GM19035 (cell line): ENCODE measurements around the gene RPL21.
"Not testable (repeated sequence)": the region's sequence is repeated elsewhere in the genome, so short reads cannot be mapped to it uniquely, and the experiment has no call there.

ENCODE experiments used
- ATAC-seq: cut with Tn5 transposase; IDR thresholded peaks from one replicate; pipeline ENCODE4 v1.9.1; 2021; ENCODE audit not compliant: unreplicated experiment

RPL21 gene

GRCh38 chr13:27288392-27288791 is 37.0 kb downstream of the RPL21 start:
- no peak for ATAC-seq

GRCh38 chr13:27289011-27289665 is 37.8 kb downstream of the RPL21 start:
- ATAC-seq = no peak

- no peak for ATAC-seq
Observed at GRCh38 chr13:27290715-27291114, 39.4 kb downstream of the RPL21 start.

GRCh38 chr13:27291967-27292366 is 40.6 kb downstream of the RPL21 start:
- ATAC-seq = not testable (repeated sequence)

- no peak for ATAC-seq
Observed at GRCh38 chr13:27293076-27293691, 41.8 kb downstream of the RPL21 start.

- no peak for ATAC-seq
Observed at GRCh38 chr13:27293873-27294515, 42.6 kb downstream of the RPL21 start.

GRCh38 chr13:27295096-27295495 is 43.7 kb downstream of the RPL21 start:
- no peak for ATAC-seq

- no peak for ATAC-seq
Observed at GRCh38 chr13:27295660-27296059, 44.3 kb downstream of the RPL21 start.

- no peak for ATAC-seq
Observed at GRCh38 chr13:27296496-27296895, 45.1 kb downstream of the RPL21 start.

GRCh38 chr13:27298849-27299248 is 47.5 kb downstream of the RPL21 start:
- no peak for ATAC-seq

- not testable (repeated sequence) for ATAC-seq
Observed at GRCh38 chr13:27300406-27300805, 49.0 kb downstream of the RPL21 start.

GRCh38 chr13:27300941-27301586 is 49.7 kb downstream of the RPL21 start:
- ATAC-seq = no peak

- ATAC-seq = no peak
Observed at GRCh38 chr13:27302643-27303262, 51.4 kb downstream of the RPL21 start.

GRCh38 chr13:27304099-27304498 is 52.7 kb downstream of the RPL21 start:
- ATAC-seq = no peak

- no peak for ATAC-seq
Observed at GRCh38 chr13:27304611-27305010, 53.3 kb downstream of the RPL21 start.
